Ishikawa (cell line): ENCODE data around the gene WDR59.

Source experiments
- CREB1 ChIP-seq: IDR thresholded peaks from 2 replicates; pipeline ENCODE4 v1.6.1; 2012; ENCODE audit warnings: low read depth
- EGR1 ChIP-seq: IDR thresholded peaks from 2 replicates; pipeline ENCODE4 v1.6.1; 2012
- NFIC ChIP-seq: IDR thresholded peaks from 2 replicates; pipeline ENCODE4 v1.6.1; 2012
- RAD21 ChIP-seq: IDR thresholded peaks from 2 replicates; pipeline ENCODE4 v1.6.1; 2012; ENCODE audit warnings: low read depth
- REST ChIP-seq: IDR thresholded peaks from 2 replicates; pipeline ENCODE4 v1.6.1; 2012; ENCODE audit warnings: low read depth, mild to moderate bottlenecking
- TAF1 ChIP-seq: IDR thresholded peaks from 2 replicates; pipeline ENCODE4 v1.6.1; 2012; ENCODE audit warnings: low read depth, mild to moderate bottlenecking
- TEAD4 ChIP-seq: IDR thresholded peaks from 2 replicates; pipeline ENCODE4 v1.6.1; 2012
- YY1 ChIP-seq: IDR thresholded peaks from 2 replicates; pipeline ENCODE4 v1.6.1; 2012; ENCODE audit warnings: low read depth
- TF ChIP-seq, protein P1 (sequence below): IDR thresholded peaks from 2 replicates; pipeline ENCODE4 v1.6.1; 2012
- TF ChIP-seq, protein P2 (sequence below): IDR thresholded peaks from 2 replicates; pipeline ENCODE4 v1.6.1; 2012

DNA sequence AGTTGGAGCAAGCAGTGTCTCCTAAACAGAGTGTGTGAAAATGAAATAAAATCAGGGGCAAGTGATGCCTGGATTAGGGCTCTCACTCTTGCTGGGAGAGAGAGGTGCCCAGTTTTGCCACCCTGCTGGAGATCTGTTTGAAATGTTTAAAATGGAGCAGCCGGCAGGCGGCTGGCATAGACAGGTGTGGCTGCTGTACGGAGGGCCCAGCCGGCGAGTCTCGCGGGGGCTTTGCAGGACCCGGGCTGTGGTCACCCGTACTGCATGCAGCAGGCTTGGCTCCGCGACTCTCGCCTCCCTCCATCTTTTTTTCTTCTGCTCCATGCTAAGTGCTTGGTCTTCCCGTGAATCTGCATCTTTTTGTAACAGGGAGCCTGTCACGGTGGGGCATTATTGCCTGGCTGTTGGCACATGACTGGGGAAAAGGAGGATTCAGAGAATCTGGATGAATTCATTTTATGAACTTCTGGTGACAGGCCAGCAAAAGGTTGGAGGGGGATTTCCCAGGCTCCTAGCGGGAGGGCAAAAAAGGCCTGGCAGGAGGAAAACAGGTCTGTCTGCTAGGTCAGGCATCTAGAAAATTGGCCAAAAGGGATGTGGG lies 15.7 kb upstream of the WDR59 start:
- TF ChIP-seq TAF1: no peak
- no peak for TF ChIP-seq NFIC
- no peak for TF ChIP-seq CREB1
- no peak for TF ChIP-seq RAD21
- TF ChIP-seq, protein P1, sequence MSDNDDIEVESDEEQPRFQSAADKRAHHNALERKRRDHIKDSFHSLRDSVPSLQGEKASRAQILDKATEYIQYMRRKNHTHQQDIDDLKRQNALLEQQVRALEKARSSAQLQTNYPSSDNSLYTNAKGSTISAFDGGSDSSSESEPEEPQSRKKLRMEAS: no peak
- no peak for TF ChIP-seq EGR1
- no peak for TF ChIP-seq TEAD4
- no peak for TF ChIP-seq REST
- TF ChIP-seq, protein P2, sequence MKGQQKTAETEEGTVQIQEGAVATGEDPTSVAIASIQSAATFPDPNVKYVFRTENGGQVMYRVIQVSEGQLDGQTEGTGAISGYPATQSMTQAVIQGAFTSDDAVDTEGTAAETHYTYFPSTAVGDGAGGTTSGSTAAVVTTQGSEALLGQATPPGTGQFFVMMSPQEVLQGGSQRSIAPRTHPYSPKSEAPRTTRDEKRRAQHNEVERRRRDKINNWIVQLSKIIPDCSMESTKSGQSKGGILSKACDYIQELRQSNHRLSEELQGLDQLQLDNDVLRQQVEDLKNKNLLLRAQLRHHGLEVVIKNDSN: no peak
- no peak for TF ChIP-seq YY1
